GM12878 (cell line): ENCODE measurements around the gene QSOX2. TPM values are rescaled to one million over a fixed set of nuclear protein-coding genes. Genes with fewer than 3 reads are reported as not detected.

Source experiments
- ATAC-seq: fragments of 200-7000 bp; cut with Tn5 transposase; 3 replicates; pipeline ENCODE4 v1.9.1; 2020; ENCODE audit warnings: mild to moderate bottlenecking, moderate library complexity
- BruUV-seq: library from RNA; stranded (reverse); fragments of 400-500 nt; replicated peaks from 2 replicates; lab custom pipeline; 2021; lab: Mats Ljungman, UMichigan
- CTCF ChIA-PET: fragments of 300-600 bp; sonication (Branson Sonifier 250); formaldehyde crosslinking; extraction: SDS; loops from one replicate; lab custom pipeline; 2021; ENCODE audit warnings: inconsistent platforms; lab: Yijun Ruan, JAX
- POLR2A ChIA-PET: fragments of 350-600 bp; formaldehyde crosslinking; extraction: SDS; loops from one replicate; lab custom pipeline; 2021; ENCODE audit warnings: inconsistent platforms; lab: Charles Lee
- RAD21 ChIA-PET: fragments of 300-600 bp; sonication (Branson Sonifier 250); formaldehyde crosslinking; loops from one replicate; lab custom pipeline; 2023; ENCODE audit warnings: antibody characterized with exemption; ENCODE audit not compliant: unreplicated experiment; lab: Charles Lee
- SMC1A ChIA-PET: fragments of 300-600 bp; sonication (Branson Sonifier 250); formaldehyde crosslinking; loops from one replicate; lab custom pipeline; 2023; ENCODE audit not compliant: unreplicated experiment, uncharacterized antibody; lab: Charles Lee
- DNase-seq: peaks from one replicate; pipeline ENCODE4 v3.0.0-alpha.2; 2011; ENCODE audit warnings: low read depth, low spot score
- FAIRE-seq: peaks from 3 replicates; lab custom pipeline; 2011; peaks lifted over from hg19 to GRCh38; lab: Jason Lieb, UNC
- H2AFZ ChIP-seq: 2 replicates; pipeline ENCODE4 v1.6.0; 2011; ENCODE audit warnings: low read depth, low read length, control low read depth; ENCODE audit not compliant: control insufficient read depth
- H3K27ac ChIP-seq: 2 replicates; pipeline ENCODE4 v1.5.1; 2011; ENCODE audit warnings: control low read depth; ENCODE audit not compliant: control insufficient read depth, insufficient read depth
- H3K27me3 ChIP-seq, 2 experiments: replicated peaks in 1 of 2; 2 replicates each; pipeline versions ENCODE4 v1.6.0 to v1.6.1; 2011; ENCODE audit warnings: low read length in 1 of 2; ENCODE audit not compliant: control insufficient read depth in 2 of 2, insufficient read depth in 2 of 2
- H3K36me3 ChIP-seq, 2 experiments: 2 replicates each; pipeline ENCODE4 v1.5.1; 2011; ENCODE audit warnings: low read length in 1 of 2; ENCODE audit not compliant: control insufficient read depth in 2 of 2, insufficient read depth in 2 of 2
- H3K4me1 ChIP-seq: 2 replicates; pipeline ENCODE4 v1.6.1; 2011; ENCODE audit warnings: mild to moderate bottlenecking, low read length, moderate library complexity, mixed read lengths; ENCODE audit not compliant: control insufficient read depth, insufficient read depth
- H3K4me2 ChIP-seq: 2 replicates; pipeline ENCODE4 v1.6.0; 2011; ENCODE audit warnings: control low read depth; ENCODE audit not compliant: control insufficient read depth, insufficient read depth
- H3K4me3 ChIP-seq: fragments of 200-600 bp; sonication (generic); 2 replicates; pipeline ENCODE4 v1.5.1; 2016
- H3K79me2 ChIP-seq: 2 replicates; pipeline ENCODE4 v1.6.0; 2011; ENCODE audit warnings: low read length; ENCODE audit not compliant: control insufficient read depth, insufficient read depth
- H3K9ac ChIP-seq: 2 replicates; pipeline ENCODE4 v1.8.0; 2011; ENCODE audit warnings: low read length, control low read depth, mixed read lengths; ENCODE audit not compliant: control insufficient read depth, insufficient read depth
- H3K9me3 ChIP-seq: replicated peaks from 3 replicates; pipeline ENCODE4 v1.5.1; 2011; ENCODE audit warnings: mild to moderate bottlenecking, low read length; ENCODE audit not compliant: control insufficient read depth, insufficient read depth
- H4K20me1 ChIP-seq: 2 replicates; pipeline ENCODE4 v1.6.0; 2011; ENCODE audit not compliant: control insufficient read depth, insufficient read depth
- JUNB ChIP-seq: IDR thresholded peaks from 2 replicates; pipeline ENCODE4 v1.6.1; 2016; ENCODE audit warnings: antibody characterized with exemption, mild to moderate bottlenecking
- NR2F1 ChIP-seq: fragments of 450-650 bp; conservative IDR thresholded peaks from 2 replicates; pipeline ENCODE4 v1.6.1; 2017; ENCODE audit warnings: mild to moderate bottlenecking
- RAD21 ChIP-seq: IDR thresholded peaks from 2 replicates; pipeline ENCODE4 v1.6.1; 2011; ENCODE audit warnings: mild to moderate bottlenecking, low read depth, low read length, moderate library complexity; ENCODE audit not compliant: insufficient read depth
- SMC3 ChIP-seq: IDR thresholded peaks from 2 replicates; pipeline ENCODE4 v1.6.1; 2011; ENCODE audit warnings: low read length, improper control_type of control experiment, borderline replicate concordance
- SRF ChIP-seq, 2 experiments: IDR thresholded peaks; 2 replicates each; pipeline ENCODE4 v1.6.1; 2011; ENCODE audit warnings: low read depth in 2 of 2, low read length in 2 of 2, mild to moderate bottlenecking in 1 of 2, moderate library complexity in 1 of 2
- STAT1 ChIP-seq: fragments of 450-650 bp; conservative IDR thresholded peaks from 2 replicates; pipeline ENCODE4 v1.6.1; 2014; ENCODE audit warnings: antibody characterized with exemption, mild to moderate bottlenecking
- WGBS: methylation state at CpG from one replicate; pipeline ENCODE4 v1.1.6; 2016; ENCODE audit warnings: low lambda C conversion rate; ENCODE audit not compliant: insufficient replicate concordance, insufficient coverage; ENCODE audit errors: missing lambda C conversion rate; 5-methylcytosine and 5-hydroxymethylcytosine counted together
- in situ Hi-C: fragments of 300-500 bp; cut with MboI; formaldehyde crosslinking; loops from 9 replicates; pipeline ENCODE4 v1.14.3; 2018; ENCODE audit warnings: mixed read lengths
- intact Hi-C: fragments of 100-400 bp; cut with micrococcal nuclease; formaldehyde crosslinking; loops from one replicate; pipeline ENCODE4 v1.14.2; 2022; ENCODE audit not compliant: unreplicated experiment
- polyA plus RNA-seq, 11 experiments: library from polyadenylated mRNA; depleted of rRNA in 4 of 11; unstranded in 6 of 11; stranded (reverse) in 5 of 11; fragments of >200 nt; fragmentation: Nextera tagmentation in 4 of 11; fragmentation: Illumina TruSeq in 1 of 11; extraction: Ambion mirVana in 4 of 11; extraction: Trizol in 1 of 11; gene quantifications; 1 replicate in 1 of 11; 2 replicates in 10 of 11; pipeline versions ENCODE4 v1.2.1 to v1.2.3, GENCODE V29; 2011 to 2016; ENCODE audit warnings: inconsistent platforms in 2 of 11, missing spikeins in 2 of 11, low read depth in 1 of 11
- total RNA-seq, 4 experiments: library from RNA; depleted of rRNA in 3 of 4; stranded (reverse); fragments of >200 nt in 3 of 4; fragmentation: Illumina TruSeq in 1 of 4; extraction: Trizol in 1 of 4; gene quantifications; 2 replicates each; pipeline versions ENCODE4 v1.2.1 to v1.2.3, GENCODE V29; 2013 to 2021
- TF ChIP-seq, protein P1 (sequence below): fragments of 450-650 bp; IDR thresholded peaks from 2 replicates; pipeline ENCODE4 v1.6.1; 2018; ENCODE audit warnings: mild to moderate bottlenecking, low read depth, moderate library complexity; ENCODE audit not compliant: partially characterized antibody
- TF ChIP-seq, protein P2 (sequence below): IDR thresholded peaks from 2 replicates; pipeline ENCODE4 v1.6.1; 2011; ENCODE audit warnings: low read depth, low read length, improper control_type of control experiment, borderline replicate concordance
- TF ChIP-seq, protein P3 (sequence below), 3 experiments: IDR thresholded peaks in 2 of 3; conservative IDR thresholded peaks in 1 of 3; 2 replicates each; pipeline ENCODE4 v1.5.1; 2011; ENCODE audit warnings: low read depth in 3 of 3, low read length in 3 of 3, mild to moderate bottlenecking in 3 of 3, control low read depth in 2 of 3, moderate library complexity in 2 of 3, inconsistent platforms in 1 of 3, mixed read lengths in 1 of 3; ENCODE audit not compliant: control insufficient read depth in 2 of 3, insufficient read depth in 1 of 3; ENCODE audit errors: extremely low read depth in 1 of 3

QSOX2 gene
- total and polyA plus RNA-seq, 10 of the 15 experiments (the other 5 are each of a cell fraction or from before 2014, with no cell fraction given), result 0.34 to 16.1 (median 8.2) TPM

DNA sequence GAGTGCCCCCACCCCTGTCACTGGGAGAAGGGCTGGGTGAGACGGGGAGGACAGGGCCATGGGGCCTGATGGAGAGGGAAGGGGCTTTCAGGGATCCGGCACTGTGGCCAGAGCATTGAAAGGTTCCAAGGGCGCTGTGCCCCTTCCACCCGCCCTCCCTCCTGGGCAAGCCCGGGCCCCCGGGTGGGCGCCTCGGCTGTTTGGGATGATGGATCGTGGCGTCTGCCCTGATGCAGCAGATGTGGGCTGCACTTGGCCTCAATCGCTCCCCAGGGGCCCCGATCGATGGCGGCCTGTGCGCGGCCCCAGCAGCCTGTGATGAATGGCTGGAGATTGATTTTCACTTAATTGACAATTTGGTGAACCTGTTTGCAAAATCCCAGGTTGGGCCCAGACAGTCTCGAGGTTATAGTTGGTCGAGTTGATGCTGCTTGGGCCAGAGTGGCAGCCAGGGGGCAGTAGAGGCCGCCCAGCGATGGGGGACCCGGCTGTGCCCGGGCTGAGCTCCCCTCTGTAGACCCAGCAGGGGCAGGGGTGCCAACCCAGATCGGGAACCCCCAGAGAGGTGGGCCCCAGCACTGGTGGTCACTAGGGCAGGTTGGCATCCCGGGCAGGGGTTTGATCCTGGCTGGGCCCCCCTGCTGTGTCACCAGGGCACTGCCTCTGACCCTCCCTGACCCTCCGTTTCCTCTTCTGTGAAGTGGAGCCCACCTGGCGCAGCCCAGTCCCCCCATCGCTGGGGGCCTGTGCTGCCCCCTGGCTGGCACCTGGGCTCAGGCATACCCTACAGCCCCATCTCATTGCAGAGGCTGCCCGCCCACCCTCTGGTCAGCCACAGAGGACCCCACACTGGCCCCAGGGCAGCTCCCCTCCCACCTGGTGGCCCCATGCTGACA, 75.4 kb downstream of the QSOX2 start:
- ATAC-seq (peak; percentile 95), FAIRE-seq (no peak), DNase-seq (no peak)
- ChIA-PET RAD21 (interaction anchor here (0.5 to 1.9 kb wide), 6 partner anchors 73 to 263 kb away, joined by 3 to 10 read pairs (median 5); partner anchors contain the start of gene CAMSAP1), CTCF (interaction anchor here (0.8 to 2.1 kb wide), 7 partner anchors 11 to 233 kb away, joined by 3 to 9 read pairs (median 7); no protein-coding TSS in a partner anchor), SMC1A (interaction anchor here (1.0 to 1.5 kb wide), 4 partner anchors 98 to 193 kb away, joined by 3 to 6 read pairs (median 4); partner anchors contain the start of gene DNLZ), POLR2A (no interaction called here)
- Histone ChIP-seq H3K36me3 (no peaks in the 10 kb centered on the region), H3K79me2 (no peaks in the 10 kb centered on the region), H3K9me3 (no peaks in the 10 kb centered on the region), H2AFZ (no peak overlapping the region), H3K27ac (no peak overlapping the region), H3K9ac (no peak overlapping the region), H3K27me3 (peaks cover 0 to 4% of the 10 kb centered on the region in 2 experiments; a peak in 2 of 4 replicates), H3K4me1 (no peaks in the 10 kb centered on the region), H4K20me1 (no peaks in the 10 kb centered on the region), H3K4me3 (no peak overlapping the region), H3K4me2 (no peak overlapping the region)
- TF ChIP-seq, protein P1, sequence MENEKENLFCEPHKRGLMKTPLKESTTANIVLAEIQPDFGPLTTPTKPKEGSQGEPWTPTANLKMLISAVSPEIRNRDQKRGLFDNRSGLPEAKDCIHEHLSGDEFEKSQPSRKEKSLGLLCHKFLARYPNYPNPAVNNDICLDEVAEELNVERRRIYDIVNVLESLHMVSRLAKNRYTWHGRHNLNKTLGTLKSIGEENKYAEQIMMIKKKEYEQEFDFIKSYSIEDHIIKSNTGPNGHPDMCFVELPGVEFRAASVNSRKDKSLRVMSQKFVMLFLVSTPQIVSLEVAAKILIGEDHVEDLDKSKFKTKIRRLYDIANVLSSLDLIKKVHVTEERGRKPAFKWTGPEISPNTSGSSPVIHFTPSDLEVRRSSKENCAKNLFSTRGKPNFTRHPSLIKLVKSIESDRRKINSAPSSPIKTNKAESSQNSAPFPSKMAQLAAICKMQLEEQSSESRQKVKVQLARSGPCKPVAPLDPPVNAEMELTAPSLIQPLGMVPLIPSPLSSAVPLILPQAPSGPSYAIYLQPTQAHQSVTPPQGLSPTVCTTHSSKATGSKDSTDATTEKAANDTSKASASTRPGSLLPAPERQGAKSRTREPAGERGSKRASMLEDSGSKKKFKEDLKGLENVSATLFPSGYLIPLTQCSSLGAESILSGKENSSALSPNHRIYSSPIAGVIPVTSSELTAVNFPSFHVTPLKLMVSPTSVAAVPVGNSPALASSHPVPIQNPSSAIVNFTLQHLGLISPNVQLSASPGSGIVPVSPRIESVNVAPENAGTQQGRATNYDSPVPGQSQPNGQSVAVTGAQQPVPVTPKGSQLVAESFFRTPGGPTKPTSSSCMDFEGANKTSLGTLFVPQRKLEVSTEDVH, result no peak
- TF ChIP-seq JUNB (no peak), SRF (IDR thresholded peaks at IDR 0.05; ENCODE audit: low read depth in 2 of 2, low read length in 2 of 2) (no peak), RAD21 (peak; percentile 72), NR2F1 (peak; percentile 37; the same call in 1 of the 2 replicates), STAT1 (no peak), SMC3 (peak; percentile 86)
- TF ChIP-seq, protein P2, sequence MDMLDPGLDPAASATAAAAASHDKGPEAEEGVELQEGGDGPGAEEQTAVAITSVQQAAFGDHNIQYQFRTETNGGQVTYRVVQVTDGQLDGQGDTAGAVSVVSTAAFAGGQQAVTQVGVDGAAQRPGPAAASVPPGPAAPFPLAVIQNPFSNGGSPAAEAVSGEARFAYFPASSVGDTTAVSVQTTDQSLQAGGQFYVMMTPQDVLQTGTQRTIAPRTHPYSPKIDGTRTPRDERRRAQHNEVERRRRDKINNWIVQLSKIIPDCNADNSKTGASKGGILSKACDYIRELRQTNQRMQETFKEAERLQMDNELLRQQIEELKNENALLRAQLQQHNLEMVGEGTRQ, result no peak
- TF ChIP-seq, protein P3, sequence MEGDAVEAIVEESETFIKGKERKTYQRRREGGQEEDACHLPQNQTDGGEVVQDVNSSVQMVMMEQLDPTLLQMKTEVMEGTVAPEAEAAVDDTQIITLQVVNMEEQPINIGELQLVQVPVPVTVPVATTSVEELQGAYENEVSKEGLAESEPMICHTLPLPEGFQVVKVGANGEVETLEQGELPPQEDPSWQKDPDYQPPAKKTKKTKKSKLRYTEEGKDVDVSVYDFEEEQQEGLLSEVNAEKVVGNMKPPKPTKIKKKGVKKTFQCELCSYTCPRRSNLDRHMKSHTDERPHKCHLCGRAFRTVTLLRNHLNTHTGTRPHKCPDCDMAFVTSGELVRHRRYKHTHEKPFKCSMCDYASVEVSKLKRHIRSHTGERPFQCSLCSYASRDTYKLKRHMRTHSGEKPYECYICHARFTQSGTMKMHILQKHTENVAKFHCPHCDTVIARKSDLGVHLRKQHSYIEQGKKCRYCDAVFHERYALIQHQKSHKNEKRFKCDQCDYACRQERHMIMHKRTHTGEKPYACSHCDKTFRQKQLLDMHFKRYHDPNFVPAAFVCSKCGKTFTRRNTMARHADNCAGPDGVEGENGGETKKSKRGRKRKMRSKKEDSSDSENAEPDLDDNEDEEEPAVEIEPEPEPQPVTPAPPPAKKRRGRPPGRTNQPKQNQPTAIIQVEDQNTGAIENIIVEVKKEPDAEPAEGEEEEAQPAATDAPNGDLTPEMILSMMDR (IDR thresholded peaks at IDR 0.05 in 2 of 3, conservative IDR thresholded peaks at IDR 0.05 in 1 of 3; ENCODE audit: control insufficient read depth in 2 of 3, extremely low read depth in 1 of 3, insufficient read depth in 1 of 3, low read depth in 3 of 3, low read length in 3 of 3), result peak; percentile 79 to 90 (median 80)
- in situ Hi-C loops, result loop anchor here (5.0 kb wide), 1 partner anchor 102 kb away; no protein-coding TSS in a partner anchor
- intact Hi-C loops, result loop anchor here (1.0 kb wide), 1 partner anchor 113 kb away; no protein-coding TSS in a partner anchor
- WGBS, result 18% methylated on average over 27 of the region's 28 CpGs
- no TSS peak for BruUV-seq
